ENCODE results near the gene VSX1.

The VSX1 gene

GRCh38 chr20:25081730-25082497 lies at the start of gene VSX1:
TSS of gene VSX1 (minus strand) at chr20:25082141. CDS start at chr20:25082096, 45 bp downstream.
- DNase-seq: no peak

GRCh38 chr20:25129908-25130307 lies 48.0 kb upstream of the VSX1 start:
- no peak for DNase-seq

- no peak for DNase-seq
These were observed 47.5 kb upstream of the VSX1 start for GRCh38 chr20:25129428-25129827.

GRCh38 chr20:25128649-25129048 lies 46.7 kb upstream of the VSX1 start:
- no peak for DNase-seq

GRCh38 chr20:25127761-25128537 lies 46.0 kb upstream of the VSX1 start:
- no peak for DNase-seq

GRCh38 chr20:25126204-25127029 lies 44.5 kb upstream of the VSX1 start:
- no peak for DNase-seq

GRCh38 chr20:25125636-25126035 lies 43.7 kb upstream of the VSX1 start:
- no peak for DNase-seq

GRCh38 chr20:25120920-25121319 lies 39.0 kb upstream of the VSX1 start:
- no peak for DNase-seq

- DNase-seq: no peak
These were observed 38.5 kb upstream of the VSX1 start for GRCh38 chr20:25120457-25120856.

- no peak for DNase-seq
These were observed 36.6 kb upstream of the VSX1 start for GRCh38 chr20:25118529-25118928.

- no peak for DNase-seq
These were observed 36.0 kb upstream of the VSX1 start for GRCh38 chr20:25117990-25118389.

- no peak for DNase-seq
These were observed 35.0 kb upstream of the VSX1 start for GRCh38 chr20:25116739-25117458.

- DNase-seq: no peak
These were observed 21.6 kb upstream of the VSX1 start for GRCh38 chr20:25103526-25103925.

- no peak for DNase-seq
These were observed 19.0 kb upstream of the VSX1 start for GRCh38 chr20:25100914-25101313.

- no peak for DNase-seq
These were observed 17.7 kb upstream of the VSX1 start for GRCh38 chr20:25099601-25100140.

- no peak for DNase-seq
These were observed 15.6 kb upstream of the VSX1 start for GRCh38 chr20:25097498-25097897.

GRCh38 chr20:25090492-25091429 lies 8.8 kb upstream of the VSX1 start:
- no peak for DNase-seq

- DNase-seq: no peak
These were observed 7.7 kb upstream of the VSX1 start for GRCh38 chr20:25089662-25090061.

- no peak for DNase-seq
These were observed 7.2 kb upstream of the VSX1 start for GRCh38 chr20:25089096-25089495.

- DNase-seq: no peak
These were observed 6.3 kb upstream of the VSX1 start for GRCh38 chr20:25088267-25088666.
